ENCODE results near the gene OR6S1.
A peak's percentile ranks its signal among the peaks of the same experiment; 100 is the strongest.

The OR6S1 gene

DNA sequence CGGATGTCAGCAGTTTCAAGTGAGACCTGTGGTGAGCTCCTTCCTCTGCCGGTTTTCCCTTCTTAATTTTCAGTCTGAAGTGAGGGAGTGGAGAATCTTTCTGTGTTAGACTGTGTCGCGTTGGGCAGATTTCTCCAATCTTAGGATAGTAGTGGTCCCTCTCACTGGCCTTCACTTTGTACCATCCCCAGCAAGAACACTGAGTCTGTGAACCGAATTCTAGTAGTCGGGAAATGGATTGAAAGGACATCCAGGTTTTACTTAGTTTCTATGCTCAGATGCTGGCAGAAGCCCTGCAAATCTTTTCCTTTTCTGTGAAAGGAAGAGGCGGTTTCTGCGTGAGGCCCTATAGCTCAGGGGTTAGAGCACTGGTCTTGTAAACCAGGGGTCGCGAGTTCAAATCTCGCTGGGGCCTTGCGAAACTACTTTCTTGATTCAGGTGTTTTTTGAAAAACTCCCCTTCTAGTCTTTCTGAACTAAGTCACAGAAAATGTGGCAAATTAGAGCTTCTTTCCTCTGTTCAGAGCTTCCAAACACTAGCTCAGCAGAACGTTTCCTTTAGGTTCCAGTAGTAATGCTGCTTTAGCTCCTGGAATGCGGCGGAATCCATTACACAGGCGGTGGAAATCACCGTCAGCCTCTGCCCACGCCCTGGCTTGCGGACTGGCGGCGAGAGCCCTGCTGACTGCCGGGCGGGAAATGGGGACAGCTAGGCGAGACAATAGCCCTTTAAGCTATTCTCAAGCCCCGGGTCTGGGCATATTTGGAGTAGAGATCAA is 40.0 kb upstream of the OR6S1 start (continued):
- TF ChIP-seq, protein P1, sequence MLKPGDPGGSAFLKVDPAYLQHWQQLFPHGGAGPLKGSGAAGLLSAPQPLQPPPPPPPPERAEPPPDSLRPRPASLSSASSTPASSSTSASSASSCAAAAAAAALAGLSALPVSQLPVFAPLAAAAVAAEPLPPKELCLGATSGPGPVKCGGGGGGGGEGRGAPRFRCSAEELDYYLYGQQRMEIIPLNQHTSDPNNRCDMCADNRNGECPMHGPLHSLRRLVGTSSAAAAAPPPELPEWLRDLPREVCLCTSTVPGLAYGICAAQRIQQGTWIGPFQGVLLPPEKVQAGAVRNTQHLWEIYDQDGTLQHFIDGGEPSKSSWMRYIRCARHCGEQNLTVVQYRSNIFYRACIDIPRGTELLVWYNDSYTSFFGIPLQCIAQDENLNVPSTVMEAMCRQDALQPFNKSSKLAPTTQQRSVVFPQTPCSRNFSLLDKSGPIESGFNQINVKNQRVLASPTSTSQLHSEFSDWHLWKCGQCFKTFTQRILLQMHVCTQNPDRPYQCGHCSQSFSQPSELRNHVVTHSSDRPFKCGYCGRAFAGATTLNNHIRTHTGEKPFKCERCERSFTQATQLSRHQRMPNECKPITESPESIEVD (tag by site-specific recombination; IDR thresholded peaks at IDR 0.05), result peak; percentile 31; the same call in 1 of the 2 replicates
- no peak for TF ChIP-seq ZNF426 (tag by site-specific recombination; IDR thresholded peaks at IDR 0.05)
- TF ChIP-seq ZBTB17 (tag by site-specific recombination; IDR thresholded peaks at IDR 0.05), result peak; percentile 80
- no peak for TF ChIP-seq MZF1 (tag by site-specific recombination; IDR thresholded peaks at IDR 0.05; ENCODE audit: borderline replicate concordance)
- TF ChIP-seq, protein P2, sequence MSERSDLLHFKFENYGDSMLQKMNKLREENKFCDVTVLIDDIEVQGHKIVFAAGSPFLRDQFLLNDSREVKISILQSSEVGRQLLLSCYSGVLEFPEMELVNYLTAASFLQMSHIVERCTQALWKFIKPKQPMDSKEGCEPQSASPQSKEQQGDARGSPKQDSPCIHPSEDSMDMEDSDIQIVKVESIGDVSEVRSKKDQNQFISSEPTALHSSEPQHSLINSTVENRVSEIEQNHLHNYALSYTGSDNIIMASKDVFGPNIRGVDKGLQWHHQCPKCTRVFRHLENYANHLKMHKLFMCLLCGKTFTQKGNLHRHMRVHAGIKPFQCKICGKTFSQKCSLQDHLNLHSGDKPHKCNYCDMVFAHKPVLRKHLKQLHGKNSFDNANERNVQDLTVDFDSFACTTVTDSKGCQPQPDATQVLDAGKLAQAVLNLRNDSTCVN (tag by site-specific recombination; optimal IDR thresholded peaks at IDR 0.05), result peak; percentile 10
- no peak for TF ChIP-seq ZNF423 (tag by site-specific recombination; IDR thresholded peaks at IDR 0.05)
- no peak for TF ChIP-seq ZNF777 (tag by site-specific recombination; IDR thresholded peaks at IDR 0.05; ENCODE audit: borderline replicate concordance)
- peak; percentile 66 for TF ChIP-seq PRDM10 (tag by site-specific recombination; IDR thresholded peaks at IDR 0.05)
- TF ChIP-seq ZNF2 (tag by site-specific recombination; IDR thresholded peaks at IDR 0.05), result peak; percentile 87; the same call in 1 of the 2 replicates
- TF ChIP-seq ZNF580 (tag by site-specific recombination; IDR thresholded peaks at IDR 0.05), result peak; percentile 37; the same call in 1 of the 2 replicates
- peak; percentile 54; the same call in 1 of the 2 replicates for TF ChIP-seq ZNF629 (tag by site-specific recombination; IDR thresholded peaks at IDR 0.05)
- TF ChIP-seq ZNF37A (tag by site-specific recombination; IDR thresholded peaks at IDR 0.05), result no peak
- TF ChIP-seq ZNF600 (tag by site-specific recombination; IDR thresholded peaks at IDR 0.05), result 0 out of 2 replicates have a peak, but pooled peaks have one; percentile 32
- TF ChIP-seq ZNF335 (tag by site-specific recombination; conservative IDR thresholded peaks at IDR 0.05), result peak; percentile 70
- TF ChIP-seq YY1 (tag by site-specific recombination; IDR thresholded peaks at IDR 0.05), result peak; percentile 52; the same call in 1 of the 2 replicates
- TF ChIP-seq PRDM1 (tag by site-specific recombination; IDR thresholded peaks at IDR 0.05), result peak; percentile 89
- TF ChIP-seq ZNF416 (tag by site-specific recombination; IDR thresholded peaks at IDR 0.05), result no peak
- peak; percentile 76 for TF ChIP-seq KLF10 (tag by site-specific recombination; IDR thresholded peaks at IDR 0.05)
- TF ChIP-seq ZNF660 (tag by site-specific recombination; IDR thresholded peaks at IDR 0.05), result peak; percentile 85
- no peak for TF ChIP-seq ZNF658 (tag by site-specific recombination; IDR thresholded peaks at IDR 0.05)
- peak; percentile 86 for TF ChIP-seq ZNF561 (tag by site-specific recombination; IDR thresholded peaks at IDR 0.05; ENCODE audit: borderline replicate concordance)
- TF ChIP-seq ZNF394 (tag by site-specific recombination; IDR thresholded peaks at IDR 0.05; ENCODE audit: borderline replicate concordance), result peak; percentile 53; the same call in 1 of the 2 replicates
- no peak for TF ChIP-seq ZBTB1 (tag by site-specific recombination; IDR thresholded peaks at IDR 0.05)
- TF ChIP-seq KLF8 (tag by site-specific recombination; IDR thresholded peaks at IDR 0.05), result peak; percentile 65
- TF ChIP-seq, protein P3, sequence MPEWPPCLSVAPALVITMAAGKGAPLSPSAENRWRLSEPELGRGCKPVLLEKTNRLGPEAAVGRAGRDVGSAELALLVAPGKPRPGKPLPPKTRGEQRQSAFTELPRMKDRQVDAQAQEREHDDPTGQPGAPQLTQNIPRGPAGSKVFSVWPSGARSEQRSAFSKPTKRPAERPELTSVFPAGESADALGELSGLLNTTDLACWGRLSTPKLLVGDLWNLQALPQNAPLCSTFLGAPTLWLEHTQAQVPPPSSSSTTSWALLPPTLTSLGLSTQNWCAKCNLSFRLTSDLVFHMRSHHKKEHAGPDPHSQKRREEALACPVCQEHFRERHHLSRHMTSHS (tag by site-specific recombination; IDR thresholded peaks at IDR 0.05), result no peak
- no peak for TF ChIP-seq ZNF221 (tag by site-specific recombination; IDR thresholded peaks at IDR 0.05; ENCODE audit: borderline replicate concordance)
- peak; percentile 75 for TF ChIP-seq SCRT2 (tag by site-specific recombination; IDR thresholded peaks at IDR 0.05)
- peak; percentile 21; the same call in 1 of the 2 replicates for TF ChIP-seq ZNF513 (tag by site-specific recombination; IDR thresholded peaks at IDR 0.05)
- peak; percentile 70; the same call in 1 of the 2 replicates for TF ChIP-seq KLF17 (tag by site-specific recombination; IDR thresholded peaks at IDR 0.05)
- peak; percentile 76 for TF ChIP-seq ZNF24 (tag by site-specific recombination; IDR thresholded peaks at IDR 0.05)

Measured in HEK293 (cell line).